WTC11 (cell line): Measurements from ENCODE around the gene MAP4K1. TPM values are rescaled to one million over a fixed set of nuclear protein-coding genes. Genes with fewer than 3 reads are reported as not detected.

Experiments
- ARID4B ChIP-seq: sonication (generic); formaldehyde crosslinking; IDR thresholded peaks from 2 replicates; pipeline ENCODE4 v1.8.0; 2023; ENCODE audit warnings: missing genetic modification reagents, mild to moderate bottlenecking, borderline replicate concordance
- ATF2 ChIP-seq: sonication (generic); formaldehyde crosslinking; IDR thresholded peaks from 2 replicates; pipeline ENCODE4 v1.8.1; 2022; ENCODE audit warnings: low read depth, missing genetic modification reagents, borderline replicate concordance
- ATF3 ChIP-seq: sonication (generic); formaldehyde crosslinking; conservative IDR thresholded peaks from 2 replicates; pipeline ENCODE4 v1.8.1; 2022; ENCODE audit warnings: mild to moderate bottlenecking, missing genetic modification reagents
- CREB1 ChIP-seq: sonication (generic); formaldehyde crosslinking; IDR thresholded peaks from 2 replicates; pipeline ENCODE4 v1.8.0; 2023; ENCODE audit warnings: mild to moderate bottlenecking, missing genetic modification reagents
- E2F1 ChIP-seq: sonication (generic); formaldehyde crosslinking; IDR thresholded peaks from 2 replicates; pipeline ENCODE4 v1.8.0; 2022; ENCODE audit warnings: mild to moderate bottlenecking, missing genetic modification reagents
- FOXP1 ChIP-seq: sonication (generic); formaldehyde crosslinking; IDR thresholded peaks from 2 replicates; pipeline ENCODE4 v1.8.0; 2022; ENCODE audit warnings: missing genetic modification reagents, mild to moderate bottlenecking, moderate library complexity, borderline replicate concordance
- GRHL2 ChIP-seq: fragments of 250-450 bp; sonication (Bioruptor Pico); IDR thresholded peaks from 2 replicates; pipeline ENCODE4 v1.8.0; 2022; ENCODE audit warnings: mild to moderate bottlenecking, moderate library complexity; ENCODE audit not compliant: insufficient replicate concordance, severe bottlenecking
- JUN ChIP-seq: sonication (generic); formaldehyde crosslinking; IDR thresholded peaks from 2 replicates; pipeline ENCODE4 v1.8.0; 2023; ENCODE audit warnings: mild to moderate bottlenecking, missing genetic modification reagents
- MXD4 ChIP-seq: fragments of 250-450 bp; sonication (Bioruptor Pico); IDR thresholded peaks from 2 replicates; pipeline ENCODE4 v1.8.0; 2021; ENCODE audit warnings: mild to moderate bottlenecking, moderate library complexity, borderline replicate concordance
- NFE2L1 ChIP-seq: sonication (generic); formaldehyde crosslinking; IDR thresholded peaks from 2 replicates; pipeline ENCODE4 v1.8.1; 2023; ENCODE audit warnings: missing genetic modification reagents
- NR1H2 ChIP-seq: sonication (generic); formaldehyde crosslinking; IDR thresholded peaks from 2 replicates; pipeline ENCODE4 v1.9.0; 2021; ENCODE audit warnings: mild to moderate bottlenecking, moderate library complexity, missing genetic modification reagents
- NR3C1 ChIP-seq: sonication (generic); formaldehyde crosslinking; conservative IDR thresholded peaks from 2 replicates; pipeline ENCODE4 v1.8.1; 2023; ENCODE audit warnings: low read depth, mild to moderate bottlenecking, missing genetic modification reagents
- OVOL2 ChIP-seq: fragments of 250-450 bp; sonication (Bioruptor Pico); IDR thresholded peaks from 2 replicates; pipeline ENCODE4 v1.9.0; 2021; ENCODE audit warnings: mild to moderate bottlenecking, borderline replicate concordance
- PRDM15 ChIP-seq: sonication (generic); formaldehyde crosslinking; IDR thresholded peaks from 2 replicates; pipeline ENCODE4 v1.8.0; 2022; ENCODE audit warnings: missing genetic modification reagents
- PRRX2 ChIP-seq: fragments of 250-450 bp; sonication (Bioruptor Pico); IDR thresholded peaks from 2 replicates; pipeline ENCODE4 v1.8.0; 2021; ENCODE audit warnings: mild to moderate bottlenecking
- RELA ChIP-seq: sonication (generic); formaldehyde crosslinking; IDR thresholded peaks from 2 replicates; pipeline ENCODE4 v1.8.1; 2022; ENCODE audit warnings: missing genetic modification reagents, mild to moderate bottlenecking, borderline replicate concordance
- SMAD4 ChIP-seq: sonication (generic); formaldehyde crosslinking; IDR thresholded peaks from 2 replicates; pipeline ENCODE4 v1.8.0; 2022; ENCODE audit warnings: mild to moderate bottlenecking, missing genetic modification reagents
- TP53 ChIP-seq: sonication (generic); formaldehyde crosslinking; IDR thresholded peaks from 2 replicates; pipeline ENCODE4 v1.8.1; 2023; ENCODE audit warnings: mild to moderate bottlenecking, missing genetic modification reagents
- USF2 ChIP-seq: sonication (generic); formaldehyde crosslinking; IDR thresholded peaks from 2 replicates; pipeline ENCODE4 v1.8.1; 2023; ENCODE audit warnings: mild to moderate bottlenecking, missing genetic modification reagents, moderate library complexity
- ZBTB21 ChIP-seq: sonication (generic); formaldehyde crosslinking; IDR thresholded peaks from 2 replicates; pipeline ENCODE4 v1.8.1; 2023; ENCODE audit warnings: mild to moderate bottlenecking, missing genetic modification reagents, borderline replicate concordance
- ZNF416 ChIP-seq: fragments of 250-450 bp; sonication (Bioruptor Pico); IDR thresholded peaks from 2 replicates; pipeline ENCODE4 v1.9.0; 2021; ENCODE audit warnings: mild to moderate bottlenecking, inconsistent platforms
- ZSCAN18 ChIP-seq: fragments of 250-450 bp; sonication (Bioruptor Pico); IDR thresholded peaks from 2 replicates; pipeline ENCODE4 v2.1.2; 2022; ENCODE audit warnings: mild to moderate bottlenecking, moderate library complexity
- total RNA-seq: library from RNA; stranded (reverse); gene quantifications from 3 replicates; pipeline ENCODE4 v1.2.3, GENCODE V29; 2021

The MAP4K1 gene
- total RNA-seq, 1 experiment from 2014 or later = 14.0 TPM

GRCh38 chr19:38647368-38647965, 29.7 kb upstream of the MAP4K1 start, which contains the start of gene ACTN4 (continued):
- TF ChIP-seq ARID4B (CRISPR knock-in tag) (peak; percentile 43; the same call in 1 of the 2 replicates), NFE2L1 (CRISPR knock-in tag) (no peak), MXD4 (no peak), RELA (CRISPR knock-in tag) (no peak; the same call in 1 of the 2 replicates), PRRX2 (peak; percentile 25; the same call in 1 of the 2 replicates), ZBTB21 (CRISPR knock-in tag) (no peak), CREB1 (no peak), FOXP1 (CRISPR knock-in tag) (peak; percentile 61; the same call in 1 of the 2 replicates), E2F1 (CRISPR knock-in tag) (no peak), ZSCAN18 (no peak), TP53 (CRISPR knock-in tag) (no peak), NR3C1 (CRISPR knock-in tag) (no peak), ZNF416 (CRISPR knock-in tag) (peak; percentile 96), GRHL2 (no peak), ATF3 (CRISPR knock-in tag) (no peak), PRDM15 (CRISPR knock-in tag) (no peak), ATF2 (CRISPR knock-in tag) (no peak), JUN (CRISPR knock-in tag) (no peak), SMAD4 (no peak), OVOL2 (CRISPR knock-in tag) (no peak), NR1H2 (CRISPR knock-in tag) (no peak), USF2 (peak; percentile 30; the same call in 1 of the 2 replicates)
